GM21717 (cell line): Measurements from ENCODE around the gene GRK7.
A peak's percentile ranks its signal among the peaks of the same experiment; 100 is the strongest.

ENCODE experiments used
- ATAC-seq: cut with Tn5 transposase; IDR thresholded peaks from one replicate; pipeline ENCODE4 v1.9.1; 2021; ENCODE audit warnings: mild to moderate bottlenecking, moderate library complexity; ENCODE audit not compliant: unreplicated experiment

The GRK7 gene, protein sequence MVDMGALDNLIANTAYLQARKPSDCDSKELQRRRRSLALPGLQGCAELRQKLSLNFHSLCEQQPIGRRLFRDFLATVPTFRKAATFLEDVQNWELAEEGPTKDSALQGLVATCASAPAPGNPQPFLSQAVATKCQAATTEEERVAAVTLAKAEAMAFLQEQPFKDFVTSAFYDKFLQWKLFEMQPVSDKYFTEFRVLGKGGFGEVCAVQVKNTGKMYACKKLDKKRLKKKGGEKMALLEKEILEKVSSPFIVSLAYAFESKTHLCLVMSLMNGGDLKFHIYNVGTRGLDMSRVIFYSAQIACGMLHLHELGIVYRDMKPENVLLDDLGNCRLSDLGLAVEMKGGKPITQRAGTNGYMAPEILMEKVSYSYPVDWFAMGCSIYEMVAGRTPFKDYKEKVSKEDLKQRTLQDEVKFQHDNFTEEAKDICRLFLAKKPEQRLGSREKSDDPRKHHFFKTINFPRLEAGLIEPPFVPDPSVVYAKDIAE (N-terminal part only)

DNA sequence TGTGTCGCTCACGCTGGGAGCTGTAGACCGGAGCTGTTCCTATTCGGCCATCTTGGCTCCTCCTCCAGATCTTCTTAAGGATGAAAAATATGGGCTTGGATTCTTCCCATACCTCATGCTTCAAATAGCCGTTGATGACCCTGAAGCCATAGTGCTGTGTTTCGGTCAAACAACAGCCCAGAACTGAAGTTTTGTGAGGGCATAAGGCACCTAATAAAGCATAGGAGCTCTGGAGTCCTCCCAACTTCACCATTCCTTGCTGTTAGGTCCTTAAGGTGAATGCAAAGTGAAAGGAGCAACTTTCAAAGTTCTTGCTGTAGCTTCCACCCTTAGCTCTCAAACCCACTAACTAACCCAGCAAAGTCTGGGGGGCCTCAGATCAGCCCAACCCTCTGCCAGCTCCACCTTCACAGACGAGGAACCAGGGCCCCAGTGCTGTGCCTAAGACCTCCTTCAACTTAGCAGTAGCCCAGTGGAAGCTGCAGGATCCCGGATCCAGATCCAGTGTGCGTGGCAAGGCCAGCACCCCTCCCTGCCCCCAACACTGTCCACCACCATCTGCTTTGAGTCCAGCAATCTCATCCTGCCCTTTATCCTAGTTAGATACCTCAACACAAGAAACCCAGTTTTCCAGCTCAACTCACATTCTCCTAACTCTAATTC, at the start of gene GRK7:
GRK7 (plus strand) TSS at position 321 of the 663 bp plus-strand sequence. CDS start 14,877 bp downstream, outside the sequence.
- ATAC-seq = no peak

DNA sequence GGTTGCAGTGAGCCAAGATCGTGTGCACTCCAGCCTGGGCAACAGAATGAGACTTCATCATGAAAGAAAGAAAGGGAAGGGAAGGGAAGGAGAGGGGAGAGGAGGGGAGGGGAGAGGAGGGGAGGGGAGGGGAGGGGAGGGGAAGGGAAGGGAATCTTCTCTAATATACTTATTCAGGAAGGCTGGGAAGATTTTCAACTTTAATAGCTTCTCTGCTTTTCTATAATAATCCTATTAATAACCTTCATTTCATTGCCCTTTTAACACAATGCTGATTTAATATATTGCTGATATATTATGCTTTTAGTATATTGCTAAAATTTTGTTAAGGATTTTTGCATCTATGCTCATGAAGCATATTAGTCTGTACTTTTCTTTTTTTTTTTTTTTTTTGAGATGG, 48.5 kb upstream of the GRK7 start:
- no peak for ATAC-seq

DNA sequence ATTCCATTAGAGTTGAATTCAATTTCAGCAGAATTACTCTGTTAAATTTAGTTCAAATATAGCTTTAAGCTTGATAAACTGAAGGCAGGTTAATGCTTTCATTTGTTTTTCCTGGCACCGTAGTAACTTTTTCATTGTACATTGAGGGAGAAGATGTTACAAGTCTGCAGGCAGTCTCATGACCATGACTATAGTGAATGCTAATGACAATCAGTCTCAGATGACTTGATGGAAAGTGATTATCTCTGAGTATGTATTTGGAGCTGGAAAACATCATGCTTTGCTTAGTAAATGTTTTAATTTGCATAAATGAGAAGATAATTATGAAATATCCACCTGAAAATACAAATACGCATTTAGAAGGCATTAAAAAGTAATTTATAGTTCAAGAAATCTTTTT, 41.1 kb upstream of the GRK7 start:
- ATAC-seq = no peak

- ATAC-seq = no peak
Observed at GRCh38 chr3:141722648-141723047, 40.6 kb upstream of the GRK7 start.

DNA sequence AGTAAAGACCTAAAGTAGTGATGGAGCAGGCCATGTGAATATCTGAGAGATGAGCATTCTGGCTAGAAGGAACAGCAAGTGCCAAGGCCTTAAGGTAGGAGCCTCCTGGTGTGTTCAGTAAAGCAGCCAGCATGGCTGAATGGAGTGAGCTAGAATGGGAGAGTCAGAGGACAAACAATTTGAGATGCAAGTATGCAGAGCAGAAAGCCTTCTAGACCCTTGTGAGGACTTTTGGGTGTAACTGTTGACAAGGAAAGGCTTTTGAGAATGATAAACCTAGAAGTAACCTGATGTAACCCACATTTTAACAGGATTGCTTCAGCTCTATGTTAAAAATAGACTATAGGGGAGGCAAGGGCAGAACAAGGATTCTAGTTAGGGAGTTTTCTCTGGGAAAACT, 40.0 kb upstream of the GRK7 start:
- ATAC-seq = no peak

- ATAC-seq = no peak
Observed at GRCh38 chr3:141724186-141724585, 39.0 kb upstream of the GRK7 start.

DNA sequence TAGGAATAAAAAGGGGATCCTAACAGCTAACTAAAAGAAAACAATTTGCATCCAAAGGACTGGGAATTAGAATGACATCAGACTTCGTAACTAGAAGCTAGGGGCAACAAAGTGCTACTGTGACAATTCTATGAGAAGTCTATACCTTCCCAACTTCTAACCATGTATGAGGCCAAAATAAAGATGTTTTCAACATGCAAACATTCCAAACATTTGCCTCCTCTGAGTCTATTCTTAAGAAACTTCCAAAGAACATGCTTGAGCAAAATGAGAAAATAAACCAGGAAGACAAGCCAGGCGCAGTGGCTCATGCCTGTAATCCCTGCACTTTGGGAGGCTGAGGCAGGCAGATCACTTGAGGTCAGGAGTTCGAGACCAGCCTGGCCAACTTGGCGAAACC, 38.2 kb upstream of the GRK7 start:
- no peak for ATAC-seq

DNA sequence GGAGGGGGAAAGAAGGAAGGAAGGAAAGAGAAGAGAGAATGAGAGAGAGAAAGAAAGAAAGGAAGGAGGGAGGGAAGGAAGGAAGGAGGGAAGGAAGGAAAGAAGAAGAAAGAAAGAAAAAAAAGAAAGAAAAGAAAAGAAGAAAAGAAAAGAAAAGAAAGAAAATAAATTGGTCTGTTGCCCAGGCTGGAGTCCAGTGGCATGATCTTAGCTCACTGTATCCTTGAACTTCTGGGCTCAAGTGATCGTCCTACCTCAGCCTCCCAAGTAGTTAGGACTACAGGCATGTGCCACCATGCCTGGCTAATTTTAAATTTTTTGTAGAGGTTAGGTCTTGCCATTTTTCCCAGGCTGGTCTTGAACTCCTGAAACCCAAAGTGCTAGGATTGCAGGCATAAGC, 36.7 kb upstream of the GRK7 start:
- ATAC-seq = no peak

DNA sequence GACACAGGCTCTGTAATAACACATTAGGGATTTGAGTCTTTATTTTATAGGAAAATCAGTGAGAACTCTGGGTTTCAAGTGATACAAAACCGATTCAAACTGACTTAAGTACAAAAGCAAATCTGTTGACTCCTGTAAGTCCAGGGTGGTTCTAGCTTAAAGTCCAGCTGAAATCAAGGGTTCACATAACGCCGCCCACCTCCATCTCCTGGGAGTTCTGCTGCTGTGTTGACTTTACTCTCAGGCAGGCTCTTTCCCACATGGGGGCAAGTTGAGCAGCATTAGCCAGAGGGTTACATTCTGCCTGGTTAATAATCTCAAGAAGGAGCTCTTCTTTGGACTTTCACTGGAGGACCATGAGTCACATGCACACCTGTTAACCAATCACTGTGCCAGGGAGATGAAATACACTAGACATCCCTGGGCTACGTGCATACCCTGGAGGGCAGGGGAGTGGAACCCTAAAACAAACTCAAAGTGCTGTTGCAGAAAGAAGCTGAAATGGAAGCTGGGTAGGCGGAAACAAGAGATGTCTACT, 34.8 kb upstream of the GRK7 start:
- ATAC-seq = no peak

GRCh38 chr3:141729240-141729639, 34.0 kb upstream of the GRK7 start:
- no peak for ATAC-seq

- no peak for ATAC-seq
Observed at GRCh38 chr3:141735176-141735575, 28.0 kb upstream of the GRK7 start.

DNA sequence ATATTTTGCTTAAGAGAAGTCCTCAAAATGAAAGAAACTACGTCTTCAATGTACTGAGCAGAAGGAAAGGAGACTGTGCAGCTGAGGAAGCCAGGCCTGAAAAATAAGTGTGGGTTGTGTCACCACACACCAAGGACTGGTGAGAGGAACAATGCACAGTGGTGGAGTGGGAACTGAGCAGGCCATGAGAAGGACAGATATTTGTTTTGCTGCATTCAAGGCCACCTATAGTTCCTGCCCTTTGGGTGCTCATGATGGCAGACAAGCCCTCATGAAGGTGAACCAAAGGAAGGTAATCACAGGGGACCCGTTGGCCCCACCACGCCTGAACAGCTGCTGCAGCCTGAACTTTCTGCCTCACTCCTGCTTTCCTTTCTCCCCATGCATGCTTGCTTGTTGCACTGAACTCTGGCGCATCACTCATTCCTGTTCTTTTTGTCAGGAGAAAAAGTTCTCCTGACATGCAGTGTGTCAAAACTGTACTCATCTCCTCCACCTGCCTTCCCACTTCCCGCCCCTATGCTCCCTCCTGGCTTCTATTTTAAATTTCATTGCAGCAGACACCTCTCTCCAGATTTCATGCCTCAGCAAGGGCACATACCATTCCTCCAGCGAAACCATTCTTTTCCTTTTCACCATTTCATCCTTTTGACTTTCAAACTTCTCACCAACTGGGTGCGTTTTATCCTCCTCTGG, 27.3 kb upstream of the GRK7 start:
- no peak for ATAC-seq

- no peak for ATAC-seq
Observed at GRCh38 chr3:141737093-141737492, 26.1 kb upstream of the GRK7 start.

- ATAC-seq = no peak
Observed at GRCh38 chr3:141737678-141738021, 25.6 kb upstream of the GRK7 start.

GRCh38 chr3:141738022-141738890, 25.0 kb upstream of the GRK7 start, which contains the start of gene RNF7:
Gene RNF7 (plus strand): TSS chr3:141738298. CDS start chr3:141738342, 44 bp downstream.
- ATAC-seq = peak; percentile 92

DNA sequence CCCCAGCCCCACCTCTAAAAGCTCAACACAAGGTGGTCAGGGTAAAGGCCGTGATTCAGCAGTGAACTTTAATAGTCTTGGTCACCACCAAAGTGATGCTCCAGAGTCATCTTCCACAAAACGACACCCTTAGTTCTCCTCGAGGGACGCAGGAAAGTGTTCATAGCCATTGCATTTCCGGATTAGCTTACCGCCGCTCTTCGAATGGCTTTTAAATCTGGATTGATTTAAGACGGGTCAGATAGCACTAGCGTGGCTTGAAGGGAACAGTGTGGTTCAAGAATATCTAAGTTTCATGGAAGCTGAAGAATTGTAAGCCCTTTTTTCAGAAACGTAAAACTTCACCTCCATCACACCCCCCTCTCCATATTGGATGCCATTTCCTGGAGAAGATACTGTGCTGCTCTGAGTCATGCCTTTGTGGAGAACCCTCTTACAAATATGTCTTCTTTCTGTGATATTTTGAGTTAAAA, 24.3 kb upstream of the GRK7 start:
- no peak for ATAC-seq

GRCh38 chr3:141739731-141740130, 23.5 kb upstream of the GRK7 start:
- ATAC-seq = no peak

- no peak for ATAC-seq
Observed at GRCh38 chr3:141740349-141740748, 22.9 kb upstream of the GRK7 start.

DNA sequence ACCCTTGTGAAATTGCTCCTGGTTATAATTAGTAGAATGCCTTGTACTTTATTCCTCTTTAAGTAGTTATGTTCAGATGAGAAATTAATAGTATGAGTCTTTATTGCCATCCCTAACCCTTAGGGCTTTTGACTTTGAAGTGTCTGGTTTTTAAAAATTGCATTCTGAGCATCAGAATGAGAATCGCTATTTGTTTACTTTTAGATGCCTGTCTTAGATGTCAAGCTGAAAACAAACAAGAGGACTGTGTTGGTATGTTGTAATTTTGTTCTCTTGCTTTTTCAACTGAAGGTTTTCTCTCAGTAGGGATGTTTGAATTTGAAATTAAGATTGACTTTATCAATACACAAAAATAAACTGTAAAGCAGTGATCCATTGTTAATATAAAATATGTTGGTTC, 19.9 kb upstream of the GRK7 start:
- no peak for ATAC-seq

GRCh38 chr3:141746962-141747361, 16.2 kb upstream of the GRK7 start:
- no peak for ATAC-seq
